Nephron (organoid): Measurements from ENCODE around the gene TMEM88.

Experiments used
- H3K27ac Mint-ChIP-seq, 3 experiments: 2 replicates each; pipeline ENCODE4 v1.8.0; 2020; ENCODE audit warnings: mixed read lengths in 3 of 3, mild to moderate bottlenecking in 2 of 3, moderate library complexity in 1 of 3
- H3K27me3 Mint-ChIP-seq: 2 replicates; pipeline ENCODE4 v1.8.0; 2021; ENCODE audit warnings: low read depth, mild to moderate bottlenecking, moderate library complexity, mixed read lengths
- H3K36me3 Mint-ChIP-seq: 2 replicates; pipeline ENCODE4 v1.8.0; 2020; ENCODE audit warnings: low read depth, mixed read lengths
- H3K4me1 Mint-ChIP-seq: 2 replicates; pipeline ENCODE4 v1.8.0; 2020; ENCODE audit warnings: mixed read lengths
- H3K4me3 Mint-ChIP-seq, 3 experiments: 2 replicates each; pipeline ENCODE4 v1.8.0; 2020; ENCODE audit warnings: mild to moderate bottlenecking in 3 of 3, mixed read lengths in 3 of 3, moderate library complexity in 2 of 3
- H3K9me3 Mint-ChIP-seq: 2 replicates; pipeline ENCODE4 v1.8.0; 2020; ENCODE audit warnings: mixed read lengths
- TF ChIP-seq, protein P1 (sequence below), 3 experiments: fragments of 200-600 bp; sonication (generic); IDR thresholded peaks; one replicate each; pipeline ENCODE4 v1.5.0; 2021; ENCODE audit warnings: antibody characterized with exemption in 3 of 3; ENCODE audit not compliant: unreplicated experiment in 3 of 3

The TMEM88 gene

DNA sequence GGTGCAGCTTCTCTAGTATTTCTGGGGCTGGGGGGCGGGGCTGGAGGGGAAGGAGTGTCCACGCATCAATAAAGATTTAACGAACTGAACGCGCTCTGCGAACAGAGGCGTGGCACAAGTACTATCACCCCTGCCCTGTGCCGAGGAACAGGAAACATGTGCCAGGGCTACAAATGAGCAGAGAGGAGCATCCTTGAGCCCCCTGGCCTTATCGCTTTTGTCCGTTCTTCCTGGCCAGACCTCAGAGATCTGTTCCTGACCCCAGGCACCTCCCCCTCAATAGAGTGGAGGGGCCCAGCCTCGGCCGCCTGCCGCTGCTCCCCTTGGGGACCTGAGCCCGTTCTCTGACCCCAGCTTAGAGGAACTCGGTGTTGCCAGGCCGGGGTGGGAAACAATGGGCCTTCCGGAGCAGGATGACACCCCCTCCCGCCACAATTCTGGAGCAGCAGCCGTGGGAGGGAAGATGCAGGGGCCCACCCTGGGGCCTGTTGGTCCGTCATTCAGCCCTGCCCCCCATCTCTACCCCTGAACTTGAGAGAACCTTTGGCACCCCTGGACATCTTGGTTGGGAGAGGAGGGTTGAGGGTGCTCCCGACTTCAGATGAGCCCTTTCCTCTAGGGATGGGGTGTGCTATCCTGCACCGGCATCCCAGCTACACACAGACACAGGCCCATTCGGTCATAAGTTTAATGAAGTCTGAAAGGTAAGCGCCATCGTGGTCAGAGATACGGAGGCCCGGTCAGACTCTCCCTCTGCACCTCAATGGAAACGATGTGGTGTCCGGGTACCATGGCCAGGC lies 1.3 kb downstream of the TMEM88 start:
- H3K9me3 Mint-ChIP-seq = no peaks in the 10 kb centered on the region
- peaks cover 33% of the 10 kb centered on the region for H3K36me3 Mint-ChIP-seq
- H3K27me3 Mint-ChIP-seq = peaks cover 3% of the 10 kb centered on the region
- no peak overlapping the region for H3K27ac Mint-ChIP-seq
- H3K4me3 Mint-ChIP-seq = no peak overlapping the region
- TF ChIP-seq, protein P1, sequence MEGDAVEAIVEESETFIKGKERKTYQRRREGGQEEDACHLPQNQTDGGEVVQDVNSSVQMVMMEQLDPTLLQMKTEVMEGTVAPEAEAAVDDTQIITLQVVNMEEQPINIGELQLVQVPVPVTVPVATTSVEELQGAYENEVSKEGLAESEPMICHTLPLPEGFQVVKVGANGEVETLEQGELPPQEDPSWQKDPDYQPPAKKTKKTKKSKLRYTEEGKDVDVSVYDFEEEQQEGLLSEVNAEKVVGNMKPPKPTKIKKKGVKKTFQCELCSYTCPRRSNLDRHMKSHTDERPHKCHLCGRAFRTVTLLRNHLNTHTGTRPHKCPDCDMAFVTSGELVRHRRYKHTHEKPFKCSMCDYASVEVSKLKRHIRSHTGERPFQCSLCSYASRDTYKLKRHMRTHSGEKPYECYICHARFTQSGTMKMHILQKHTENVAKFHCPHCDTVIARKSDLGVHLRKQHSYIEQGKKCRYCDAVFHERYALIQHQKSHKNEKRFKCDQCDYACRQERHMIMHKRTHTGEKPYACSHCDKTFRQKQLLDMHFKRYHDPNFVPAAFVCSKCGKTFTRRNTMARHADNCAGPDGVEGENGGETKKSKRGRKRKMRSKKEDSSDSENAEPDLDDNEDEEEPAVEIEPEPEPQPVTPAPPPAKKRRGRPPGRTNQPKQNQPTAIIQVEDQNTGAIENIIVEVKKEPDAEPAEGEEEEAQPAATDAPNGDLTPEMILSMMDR (IDR thresholded peaks at IDR 0.05; ENCODE audit: unreplicated experiment in 3 of 3) = no peak
- H3K4me1 Mint-ChIP-seq = peaks cover 5% of the 10 kb centered on the region

DNA sequence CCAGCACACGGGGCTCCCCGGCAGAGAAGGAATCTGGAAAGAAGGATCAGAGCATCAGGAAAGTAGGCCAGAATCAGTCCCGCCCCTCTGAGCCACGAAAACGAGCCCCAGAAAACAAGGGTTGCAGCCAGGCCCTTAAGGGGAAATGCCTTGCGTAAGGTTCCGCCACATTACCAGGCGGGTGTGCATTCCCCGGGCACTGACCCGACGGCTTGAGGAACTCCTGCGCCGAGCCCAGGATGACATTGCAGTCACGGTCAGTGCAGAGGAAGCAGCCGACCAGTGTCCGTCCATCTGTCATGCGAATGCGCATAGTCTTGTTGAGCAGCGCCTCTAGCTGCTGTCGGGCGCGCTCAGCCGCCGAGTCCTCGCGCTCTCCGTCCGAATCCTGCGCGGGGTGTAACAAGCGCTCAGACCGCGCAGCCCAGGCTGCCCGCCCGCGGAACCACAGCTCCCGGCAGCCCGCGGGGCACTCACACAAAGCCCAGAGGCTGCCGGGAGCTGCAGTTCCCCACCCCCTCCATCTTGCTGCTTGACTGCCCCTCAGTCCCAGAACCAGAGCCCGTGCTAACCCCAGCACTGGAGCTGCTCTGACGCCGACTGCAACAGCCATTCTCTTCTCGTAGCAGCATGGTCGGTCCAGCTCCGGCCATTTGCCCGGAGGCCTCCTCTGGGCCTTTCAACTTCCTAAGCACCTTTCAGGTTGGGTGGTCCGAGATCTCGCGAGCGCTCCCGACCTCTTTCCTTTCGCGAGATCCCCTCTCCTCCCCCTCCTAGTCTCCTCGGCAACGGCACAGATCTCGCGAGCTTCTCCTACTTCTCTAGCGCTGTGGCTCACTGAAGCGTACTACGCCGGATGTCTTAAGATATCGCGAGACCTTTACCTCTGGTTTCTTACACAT lies 2.2 kb downstream of the TMEM88 start, which contains the start of gene NAA38:
Gene NAA38 (minus strand): TSS at position 749 of the 902 bp plus-strand sequence. CDS start 96 bp downstream, at position 653.
- Mint-ChIP-seq H3K36me3 (peaks cover 25% of the 10 kb centered on the region), H3K4me1 (peaks cover 5% of the 10 kb centered on the region), H3K27me3 (peaks cover 3% of the 10 kb centered on the region), H3K4me3 (no peak within 1 kb of the TSS), H3K9me3 (no peaks in the 10 kb centered on the region), H3K27ac (no peak within 1 kb of the TSS)
- TF ChIP-seq, protein P1 (IDR thresholded peaks at IDR 0.05; ENCODE audit: unreplicated experiment in 3 of 3) = peak; percentile 20 to 45 (median 34)

DNA sequence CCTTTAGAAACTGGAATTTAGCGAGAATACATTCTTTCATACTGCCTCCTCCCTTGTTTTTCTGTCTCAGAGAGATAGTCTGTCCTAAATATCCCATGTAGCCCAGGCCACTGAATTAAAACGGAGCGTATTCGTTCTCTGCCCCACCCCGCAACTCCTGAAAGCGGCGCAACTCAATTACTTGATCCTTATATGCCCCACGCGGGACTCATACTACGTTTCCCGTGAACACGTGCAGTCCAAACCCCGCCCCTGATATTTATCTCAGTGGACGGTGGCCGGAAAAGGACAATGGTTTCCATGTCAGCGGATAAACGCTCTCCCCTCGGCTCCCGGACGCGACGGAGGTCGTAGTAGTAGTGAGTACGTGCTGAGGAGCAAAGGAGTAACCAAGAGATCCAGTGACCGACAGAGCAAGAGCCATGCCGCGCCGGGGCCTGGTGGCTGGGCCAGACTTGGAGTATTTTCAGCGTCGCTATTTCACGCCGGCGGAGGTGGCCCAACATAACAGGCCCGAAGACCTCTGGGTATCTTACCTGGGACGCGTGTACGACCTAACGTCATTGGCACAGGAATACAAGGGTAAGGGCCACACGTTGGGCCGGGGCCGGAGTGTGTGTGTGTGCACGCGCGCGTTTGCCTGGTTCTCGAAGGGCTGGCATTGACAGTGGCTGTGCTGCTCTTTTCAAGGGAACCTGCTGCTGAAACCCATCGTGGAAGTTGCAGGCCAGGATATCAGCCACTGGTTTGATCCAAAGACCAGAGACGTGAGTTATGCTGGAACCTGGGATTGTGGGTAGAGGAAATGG lies 3.1 kb downstream of the TMEM88 start, which contains the start of gene CYB5D1:
Gene CYB5D1 (plus strand): TSS at position 291 of the 809 bp plus-strand sequence. CDS start 132 bp downstream, at position 423.
- H3K4me3 Mint-ChIP-seq = no peak within 1 kb of the TSS
- H3K36me3 Mint-ChIP-seq = peaks cover 20% of the 10 kb centered on the region
- H3K4me1 Mint-ChIP-seq = peaks cover 10% of the 10 kb centered on the region
- peaks cover 3% of the 10 kb centered on the region for H3K27me3 Mint-ChIP-seq
- no peaks in the 10 kb centered on the region for H3K9me3 Mint-ChIP-seq
- TF ChIP-seq, protein P1 (IDR thresholded peaks at IDR 0.05; ENCODE audit: unreplicated experiment in 3 of 3) = no peak
- H3K27ac Mint-ChIP-seq = no peak within 1 kb of the TSS

DNA sequence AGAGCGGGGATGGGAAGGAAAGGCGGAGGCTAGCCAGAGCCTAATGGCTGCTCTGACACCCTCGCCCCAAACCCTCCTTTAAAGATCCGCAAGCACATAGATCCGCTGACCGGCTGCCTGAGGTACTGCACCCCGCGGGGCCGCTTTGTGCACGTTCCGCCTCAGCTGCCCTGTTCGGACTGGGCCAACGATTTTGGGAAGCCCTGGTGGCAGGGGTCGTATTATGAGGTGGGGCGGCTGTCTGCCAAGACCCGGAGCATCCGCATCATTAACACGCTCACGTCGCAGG lies 3.6 kb downstream of the TMEM88 start:
- TF ChIP-seq, protein P1 (IDR thresholded peaks at IDR 0.05; ENCODE audit: unreplicated experiment in 3 of 3) = peak; percentile 38 to 57 (median 45)
- H3K9me3 Mint-ChIP-seq = no peaks in the 10 kb centered on the region
- H3K27me3 Mint-ChIP-seq = peaks cover 3% of the 10 kb centered on the region
- H3K27ac Mint-ChIP-seq = no peak overlapping the region
- H3K4me3 Mint-ChIP-seq = no peak overlapping the region
- peaks cover 17% of the 10 kb centered on the region for H3K36me3 Mint-ChIP-seq
- H3K4me1 Mint-ChIP-seq = peaks cover 14% of the 10 kb centered on the region

DNA sequence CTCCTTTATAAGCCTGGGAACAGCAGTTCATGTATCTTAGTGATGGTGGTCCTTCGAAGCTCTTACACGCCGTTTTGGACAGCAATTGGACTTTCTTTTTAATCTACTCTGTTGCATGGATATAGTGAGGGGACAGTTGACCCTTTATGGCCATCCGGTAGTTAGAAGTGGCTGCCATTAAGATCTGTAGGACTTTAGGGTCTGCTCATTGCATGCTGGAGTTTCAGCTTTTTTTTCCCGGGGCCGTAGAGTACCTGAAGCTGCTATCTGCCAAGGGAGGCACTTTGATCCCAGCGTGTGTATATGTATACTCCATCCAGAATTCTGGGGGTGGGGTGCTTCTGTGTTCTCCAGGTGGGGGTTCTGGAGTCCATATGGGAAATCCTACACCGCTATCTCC lies 4.2 kb downstream of the TMEM88 start:
- Mint-ChIP-seq H3K9me3 (no peaks in the 10 kb centered on the region), H3K4me1 (peaks cover 19% of the 10 kb centered on the region), H3K4me3 (no peak overlapping the region), H3K36me3 (peaks cover 13% of the 10 kb centered on the region), H3K27me3 (peaks cover 3% of the 10 kb centered on the region), H3K27ac (no peak overlapping the region)
- TF ChIP-seq, protein P1 (IDR thresholded peaks at IDR 0.05; ENCODE audit: unreplicated experiment in 3 of 3) = no peak
